Activated CD8-positive, alpha-beta memory T cell treated with anti-CD3 and anti-CD28 coated beads, Interleukin-2, amount 50 U/mL, for 48 hours (primary cell): ENCODE results near the gene STRA6.

Source experiments
- DNase-seq: peaks from one replicate; pipeline ENCODE4 v3.0.0-alpha.2; 2020

STRA6 gene

DNA sequence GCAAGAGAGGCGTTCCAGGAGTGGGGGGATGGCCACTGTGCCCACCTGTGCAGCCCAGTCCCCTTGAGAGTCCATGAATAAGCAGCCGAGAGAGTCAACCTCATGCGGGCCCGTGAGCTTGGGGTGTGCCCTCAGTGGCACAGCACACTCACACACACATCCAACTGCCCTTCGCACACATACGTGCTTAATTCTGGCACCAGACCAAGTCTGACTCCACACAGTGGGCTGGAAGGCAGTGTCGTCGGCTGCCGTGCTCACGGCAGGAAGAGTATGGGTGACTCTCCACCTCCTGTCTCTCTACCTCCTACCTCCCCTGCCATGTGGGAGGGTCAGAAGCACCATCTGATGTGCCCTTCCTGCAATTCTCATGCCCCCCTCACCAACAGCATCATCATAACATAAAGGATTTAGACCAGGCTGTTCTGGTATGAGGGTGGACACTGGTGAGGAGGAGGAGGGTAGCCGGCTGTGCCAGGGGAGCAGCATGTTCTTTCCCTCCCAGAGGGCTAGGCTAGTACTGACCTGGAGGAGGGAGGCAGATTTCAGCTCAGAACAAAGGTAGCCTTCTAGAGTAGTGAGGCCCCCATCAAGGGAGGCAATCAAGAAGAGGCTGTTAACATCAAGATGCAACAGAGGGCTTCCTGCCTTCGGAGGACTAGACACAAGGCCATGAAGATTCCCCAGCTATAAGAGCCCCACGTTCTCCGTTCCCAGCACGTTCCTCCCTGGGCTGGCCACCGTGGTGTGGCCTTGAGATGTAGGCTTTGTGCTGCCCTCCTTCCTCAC, 5.3 kb upstream of the STRA6 start:
- DNase-seq: no peak

DNA sequence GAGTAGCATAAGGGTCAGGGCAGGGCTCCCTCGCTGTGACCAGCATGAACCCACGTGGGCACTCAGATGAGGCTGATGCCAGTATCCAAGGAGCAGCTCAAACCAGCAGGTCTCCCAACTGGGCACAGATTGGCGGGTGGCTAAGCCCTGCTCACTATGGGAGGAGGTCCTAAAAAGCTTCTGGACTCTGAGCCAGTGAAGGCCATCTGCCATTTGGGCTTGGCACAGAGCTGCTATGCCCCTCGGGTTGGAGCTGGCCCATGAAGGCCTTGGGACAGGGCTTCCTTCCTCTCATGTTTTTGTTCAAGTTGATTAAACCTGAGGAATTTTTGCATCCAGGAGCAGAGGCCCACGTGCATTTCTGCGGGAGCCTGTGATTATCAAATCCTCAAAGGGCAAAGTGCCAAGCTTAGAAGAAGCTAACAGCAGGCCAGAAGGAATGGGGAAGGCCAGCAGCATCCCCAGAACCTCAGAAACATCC, 4.3 kb upstream of the STRA6 start:
- DNase-seq: no peak

DNA sequence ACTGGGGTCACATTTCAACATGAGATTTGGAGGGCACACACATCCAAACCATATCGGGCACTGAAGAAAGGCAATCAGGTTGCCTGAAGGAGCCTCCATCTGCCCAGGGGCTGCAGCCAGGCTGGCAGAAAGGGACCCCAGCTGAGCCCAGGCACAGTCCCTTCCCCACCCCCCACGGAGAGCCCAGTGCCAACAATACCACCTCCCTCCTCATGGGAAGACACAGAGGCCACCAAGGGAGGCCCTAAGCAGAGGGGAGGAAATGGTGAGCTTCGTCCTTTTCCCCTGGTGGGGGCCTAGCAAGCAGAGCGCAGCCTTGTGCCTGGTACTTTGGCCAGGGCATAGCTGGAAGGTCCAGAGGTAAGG, 3.0 kb upstream of the STRA6 start:
- no peak for DNase-seq

DNA sequence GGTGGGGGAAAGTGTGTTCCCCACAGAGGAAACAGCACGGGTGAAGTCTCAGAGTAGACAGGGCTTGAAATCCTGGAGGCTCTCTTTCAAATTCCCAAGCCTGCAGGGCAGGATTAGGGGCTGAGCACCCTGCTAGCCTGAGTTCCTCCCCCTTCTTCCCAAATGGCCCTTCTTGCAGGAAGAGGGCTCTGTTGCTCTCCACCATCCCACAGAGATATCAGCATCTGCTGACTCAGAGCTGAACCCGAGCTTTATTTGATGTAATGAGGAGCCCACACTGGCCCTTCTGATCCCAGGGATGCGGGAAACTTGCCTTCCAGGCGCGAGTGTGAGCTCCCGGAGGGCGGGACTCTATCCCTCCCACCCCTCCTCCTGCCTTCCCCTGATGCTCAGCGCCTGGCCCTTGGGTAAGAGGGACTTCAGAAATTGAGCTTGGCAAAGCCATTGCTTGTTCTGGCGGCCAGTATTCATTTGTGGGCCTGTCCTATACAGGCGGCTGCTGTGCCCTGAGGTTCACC, 1.4 kb upstream of the STRA6 start:
- DNase-seq: no peak

DNA sequence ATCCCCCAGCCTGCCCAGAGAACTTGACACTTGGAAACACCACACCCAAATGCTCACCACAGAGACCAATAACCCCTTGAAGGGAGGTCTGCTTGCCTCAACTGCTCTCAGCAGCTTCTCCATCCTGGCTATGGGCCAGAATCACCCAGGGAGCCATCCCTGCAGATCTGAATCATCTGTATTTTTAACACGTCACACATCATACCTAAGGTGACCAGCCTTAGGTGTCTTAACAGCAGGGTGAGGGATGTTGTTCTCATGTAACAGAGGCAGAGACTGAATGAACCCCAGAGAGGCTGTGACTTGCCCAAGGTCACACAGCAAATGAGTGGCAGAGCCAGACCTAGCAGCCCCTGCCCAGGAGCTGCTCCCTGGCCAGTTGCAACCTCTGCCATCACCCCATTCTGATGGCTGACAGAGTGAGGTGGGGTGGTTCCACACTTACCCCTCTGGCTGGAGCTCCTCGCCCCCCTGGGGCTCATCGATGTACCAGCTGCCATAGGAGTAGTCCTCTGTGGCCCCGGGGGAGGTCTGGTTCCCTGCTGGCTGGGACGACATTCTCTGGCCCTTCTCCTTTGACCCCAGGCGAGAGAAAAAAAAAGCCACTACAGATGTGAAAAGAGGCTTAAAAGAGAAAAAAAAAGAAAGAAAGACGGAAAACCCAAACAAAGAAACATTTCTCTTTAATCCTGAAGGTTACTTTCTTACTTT, 722 bp downstream of the STRA6 start:
- no peak for DNase-seq

DNA sequence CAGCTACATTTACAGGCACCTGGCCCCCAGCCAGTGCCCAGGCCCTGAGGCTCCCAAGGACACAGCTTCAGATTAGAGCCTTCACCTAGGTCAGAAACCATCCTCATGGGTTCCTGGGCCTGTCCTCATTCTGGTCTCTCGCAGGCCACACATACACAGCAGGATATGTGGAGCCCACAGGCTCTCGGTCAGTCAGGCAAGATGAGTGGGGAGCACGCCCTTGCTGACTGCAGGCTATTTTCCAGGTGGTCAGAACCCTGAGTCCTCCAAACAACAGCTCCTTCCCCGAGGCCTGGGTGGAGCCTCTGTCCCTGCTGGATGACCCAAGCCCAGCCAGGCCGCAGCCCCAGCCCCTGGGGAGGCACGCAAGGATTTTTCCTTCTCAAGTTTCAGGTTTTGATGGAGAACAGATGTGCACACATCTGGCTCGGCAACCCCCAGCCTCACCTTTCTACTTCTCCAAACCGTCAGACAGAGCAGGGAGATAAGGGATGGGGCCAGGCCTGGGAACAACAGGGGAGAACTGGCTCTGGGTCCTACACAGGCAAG, 1.6 kb downstream of the STRA6 start:
- no peak for DNase-seq

DNA sequence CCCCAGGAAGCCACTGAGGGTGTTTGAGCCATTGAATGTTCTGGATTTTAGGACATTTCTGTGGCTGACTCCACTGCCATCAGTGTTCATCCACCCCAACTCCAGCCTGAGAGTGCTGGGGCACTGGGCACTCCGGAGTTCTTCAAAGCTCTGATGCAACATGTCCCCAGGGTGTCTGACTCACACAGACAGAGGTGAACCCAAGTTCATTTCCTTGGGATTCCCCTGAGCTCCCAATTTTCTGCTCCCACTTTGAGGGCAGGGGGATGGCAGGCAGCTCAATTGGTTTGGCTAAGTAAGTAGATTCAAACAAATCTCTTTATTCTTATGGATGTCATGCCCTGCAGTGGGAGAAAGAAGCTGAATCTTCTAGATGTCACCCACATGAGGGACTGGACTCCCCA, 2.2 kb downstream of the STRA6 start:
- DNase-seq: no peak

DNA sequence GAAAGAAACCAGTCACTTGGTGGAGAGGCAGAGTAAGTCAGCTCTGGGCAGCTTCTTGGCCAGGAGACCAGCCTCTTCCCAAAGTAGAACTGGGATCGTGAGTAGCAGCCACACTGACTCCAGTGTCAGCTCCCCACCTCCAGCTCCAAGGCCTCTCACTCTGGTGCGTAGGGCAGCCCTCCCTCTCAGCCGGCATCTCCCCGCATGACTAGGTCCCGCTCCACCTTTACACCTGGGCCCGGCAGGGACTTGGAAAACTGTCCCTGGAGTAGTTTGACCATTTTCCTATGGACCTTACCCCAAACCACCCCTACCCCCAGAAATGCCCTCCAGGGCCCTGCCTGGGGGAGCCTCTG, 3.3 kb downstream of the STRA6 start:
- DNase-seq: no peak

DNA sequence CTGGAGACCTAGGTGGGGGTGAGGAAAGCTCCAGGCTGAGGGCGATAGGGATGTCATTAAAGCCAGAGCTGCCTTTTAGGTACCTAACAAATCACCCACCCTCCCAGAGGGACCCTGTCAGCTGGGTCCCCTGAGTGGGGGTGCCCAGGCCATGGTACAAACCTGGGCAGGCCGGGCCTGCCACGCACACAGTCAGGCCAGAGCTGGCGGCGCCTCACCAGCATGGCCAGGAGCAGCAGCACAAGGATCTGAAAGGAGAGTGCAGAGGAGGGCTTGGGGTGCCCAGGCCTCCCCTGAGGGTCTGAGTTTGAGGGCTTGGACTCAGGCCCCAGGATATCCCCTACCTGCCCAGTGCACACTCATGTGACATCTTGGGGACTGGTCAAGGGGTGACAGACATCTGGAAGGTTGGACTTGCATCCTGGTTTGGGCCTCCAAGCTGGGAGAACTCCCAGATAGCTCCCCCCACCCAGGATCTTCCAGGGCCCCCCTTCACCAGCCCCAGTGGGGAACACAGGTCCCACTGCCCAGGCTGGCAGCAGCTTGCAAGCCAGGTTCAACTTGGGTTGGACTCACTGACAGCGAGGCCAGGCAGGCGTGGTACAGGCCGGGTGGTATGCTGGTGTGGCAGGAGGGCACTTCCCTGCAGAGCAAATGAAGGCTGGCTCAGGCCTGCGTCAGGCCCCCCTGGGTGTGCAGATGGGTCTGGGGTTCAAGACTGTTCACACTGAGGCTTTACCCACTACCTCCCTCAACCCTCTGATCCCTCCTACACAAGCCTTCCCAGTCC, 5.2 kb downstream of the STRA6 start:
- no peak for DNase-seq

DNA sequence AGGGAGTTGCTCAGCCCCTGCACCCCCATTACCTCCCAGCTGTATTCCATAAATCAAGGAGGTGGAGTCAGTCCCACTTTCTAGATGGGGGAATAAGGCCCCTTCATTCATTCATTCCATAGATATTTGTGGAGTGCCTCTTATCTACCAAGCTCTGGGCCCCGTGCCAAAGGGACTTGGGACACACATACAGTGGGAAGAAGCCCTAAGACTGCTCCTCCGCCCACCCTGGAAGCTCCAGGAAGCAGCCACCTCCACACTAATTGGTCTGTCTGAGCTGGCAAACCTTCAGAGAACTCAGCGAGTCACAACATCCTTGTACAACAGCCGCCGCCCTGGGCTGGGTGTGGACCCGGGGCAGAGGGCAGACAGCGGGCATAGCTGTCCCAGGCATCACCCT, 6.4 kb downstream of the STRA6 start:
- DNase-seq: no peak

DNA sequence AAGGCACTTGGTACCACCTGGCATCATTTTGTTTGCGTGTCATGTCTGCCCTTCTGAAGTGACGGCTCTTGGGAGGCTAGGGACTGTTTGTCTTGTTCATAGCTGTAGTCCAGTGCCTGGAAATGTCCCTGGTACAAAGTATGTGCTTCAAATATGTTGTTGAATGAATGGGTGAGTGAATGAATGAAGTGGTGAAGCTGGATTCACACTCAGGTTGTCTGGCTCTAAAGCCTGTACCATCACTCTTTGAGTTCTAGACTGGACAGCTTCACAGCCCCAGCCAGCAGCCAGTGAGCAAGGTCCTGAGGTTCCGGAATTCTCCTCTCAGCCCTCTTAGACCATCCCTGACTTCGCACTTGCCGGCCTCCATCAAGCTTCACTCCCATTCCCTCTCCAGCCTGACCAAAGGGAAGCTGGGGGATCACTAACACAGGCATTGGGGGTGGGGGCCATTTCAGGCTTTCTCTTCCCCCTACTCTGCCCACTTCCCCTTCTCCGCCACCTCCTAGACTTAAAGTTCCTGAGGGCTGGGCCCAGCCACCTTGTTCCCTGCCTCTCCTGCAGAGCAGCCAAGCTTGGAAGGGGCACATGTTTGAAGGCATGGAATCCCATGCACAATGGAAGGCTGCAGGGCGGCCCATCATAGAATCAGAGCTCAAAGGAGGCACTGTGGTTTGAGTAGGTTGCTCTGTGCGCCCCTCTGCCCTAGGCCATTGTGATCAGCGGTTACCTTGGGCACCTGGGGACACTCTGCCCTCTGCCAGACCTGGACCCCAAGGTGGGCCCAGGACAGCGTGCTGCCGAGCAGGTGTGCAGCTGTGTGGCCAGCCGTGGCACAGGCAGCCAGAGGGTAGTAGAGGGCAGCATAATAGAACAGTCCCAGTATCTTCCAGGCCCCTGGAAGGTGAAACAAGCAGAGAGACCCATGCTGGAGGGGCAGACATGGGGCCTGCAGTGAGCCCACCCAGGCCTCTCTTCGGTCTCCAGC, 7.7 kb downstream of the STRA6 start:
- no peak for DNase-seq

DNA sequence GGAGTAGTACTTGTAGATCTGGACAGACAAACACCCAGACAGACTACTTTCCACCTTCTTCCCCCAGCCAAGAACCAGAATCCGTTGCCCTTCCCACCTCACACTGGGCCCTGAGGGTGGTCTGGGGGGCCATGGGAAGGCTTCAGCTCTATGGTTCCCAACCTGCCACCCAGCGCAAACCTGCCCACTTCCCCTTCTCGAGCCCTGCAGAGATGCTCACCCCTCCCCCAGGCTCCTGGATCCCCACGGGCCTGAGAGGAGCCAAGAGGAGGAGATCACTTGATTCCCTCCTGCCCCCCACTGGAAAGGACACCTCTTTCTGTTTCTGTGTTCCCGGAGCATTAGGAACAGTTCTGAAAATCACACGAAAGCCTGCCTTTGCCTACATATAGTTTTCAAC, 8.7 kb downstream of the STRA6 start:
- no peak for DNase-seq

DNA sequence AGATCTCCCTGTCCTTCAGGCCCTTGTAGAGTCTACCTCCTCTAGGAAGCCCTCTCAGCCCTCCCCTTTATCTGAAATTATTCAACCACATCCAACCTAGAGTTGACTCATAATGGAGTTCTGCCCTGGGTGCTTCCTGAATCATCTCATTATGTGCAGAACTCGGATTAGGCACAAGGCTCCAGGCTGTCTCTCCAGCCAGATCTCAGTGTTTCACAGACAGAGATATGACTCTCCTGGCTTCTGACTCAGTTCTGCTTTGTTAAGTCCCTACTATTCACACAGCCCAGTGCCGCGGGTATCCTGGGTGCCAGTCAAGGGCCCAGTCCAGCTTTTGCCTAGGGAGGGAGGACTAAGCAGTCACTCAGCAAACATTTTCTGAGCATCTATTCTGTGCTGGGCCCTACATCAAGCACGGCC, 9.3 kb downstream of the STRA6 start:
- no peak for DNase-seq

DNA sequence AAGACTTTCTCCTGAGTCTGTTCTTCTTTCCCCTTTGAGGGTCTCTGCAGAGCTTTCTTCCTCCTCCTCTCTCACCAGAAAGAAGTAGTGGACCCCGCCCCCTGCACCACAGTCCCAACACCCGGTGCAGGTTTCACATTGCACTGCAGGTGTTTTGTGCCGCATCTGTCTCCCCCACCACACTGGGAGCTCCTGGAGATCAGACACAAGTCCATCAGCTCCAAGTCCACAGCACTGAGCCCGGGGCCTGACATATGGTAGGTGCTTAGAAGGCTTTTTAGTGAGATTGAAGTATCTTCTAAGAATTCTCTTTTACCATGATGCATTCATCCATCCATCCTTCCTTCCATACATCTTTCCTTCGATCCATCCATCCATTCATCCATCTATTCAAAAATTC, 9.8 kb downstream of the STRA6 start:
- DNase-seq: no peak

DNA sequence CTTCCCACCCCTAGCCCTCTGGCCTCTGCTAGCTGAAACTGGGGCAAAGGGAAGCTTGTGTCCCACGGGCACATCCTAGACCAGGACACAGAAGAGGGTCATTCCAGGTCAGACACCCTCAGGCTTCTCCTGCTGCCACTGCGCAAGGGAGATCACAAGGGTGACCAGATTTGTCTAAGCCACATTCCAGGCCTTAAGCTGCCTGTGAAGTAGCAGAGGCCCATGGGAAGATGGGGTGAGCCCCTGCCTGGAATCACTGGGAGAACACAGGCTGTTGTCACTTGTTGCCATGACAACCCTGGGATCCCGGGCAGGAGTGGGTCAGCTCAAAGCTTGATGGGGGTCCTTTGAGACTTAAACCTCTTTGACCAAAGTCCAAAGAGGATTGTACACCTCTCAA, 10.8 kb downstream of the STRA6 start:
- no peak for DNase-seq

DNA sequence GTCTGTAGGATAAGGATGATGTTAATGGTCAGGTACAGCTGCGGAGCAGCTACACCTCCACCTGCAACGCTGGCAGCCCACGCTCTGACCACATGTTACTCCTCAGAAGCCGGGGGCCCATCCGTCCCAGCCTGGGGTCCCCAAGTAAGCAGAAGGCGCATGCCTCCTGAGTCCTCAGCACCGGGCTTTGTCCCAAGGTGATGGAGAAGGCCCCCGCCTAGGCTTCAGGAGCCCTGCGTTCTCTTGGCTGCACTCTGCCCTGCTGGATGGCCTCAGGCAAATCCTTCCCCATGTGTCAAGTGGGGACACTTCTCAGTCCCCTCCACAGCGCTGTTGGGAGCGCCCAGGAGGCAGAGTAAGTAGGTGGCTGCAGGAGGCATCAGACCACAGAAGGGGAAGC, 14.4 kb downstream of the STRA6 start:
- DNase-seq: no peak

DNA sequence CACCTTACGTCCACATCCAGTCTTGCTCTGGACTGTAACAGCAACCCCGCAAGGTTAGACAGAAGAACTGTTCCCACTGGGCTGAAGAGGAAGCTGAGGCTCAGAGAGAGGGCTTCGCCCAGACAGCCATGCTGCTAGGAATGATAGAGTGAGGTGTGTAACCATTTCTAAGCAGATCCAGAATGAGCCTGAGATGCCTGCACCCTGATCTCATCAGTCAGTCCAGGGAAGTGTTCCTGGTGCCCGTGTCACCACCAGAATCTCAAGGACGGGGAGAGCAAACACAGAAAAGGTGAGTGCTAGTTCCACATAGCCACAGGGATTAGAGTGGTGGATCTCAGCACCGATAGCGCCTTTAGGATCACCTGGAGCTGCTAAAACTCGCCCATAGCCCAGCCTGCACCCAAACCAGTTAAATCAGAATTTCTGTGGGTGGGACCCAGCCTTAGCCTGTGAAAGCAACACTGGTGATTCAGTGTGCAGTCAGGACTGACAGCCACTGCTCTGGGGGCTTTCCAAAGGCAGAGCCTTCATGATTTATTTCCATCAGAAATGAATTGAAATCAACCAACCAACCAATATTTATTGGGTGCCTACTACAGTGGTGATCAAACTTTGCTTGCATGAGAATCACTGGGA, 16.8 kb downstream of the STRA6 start:
- no peak for DNase-seq

DNA sequence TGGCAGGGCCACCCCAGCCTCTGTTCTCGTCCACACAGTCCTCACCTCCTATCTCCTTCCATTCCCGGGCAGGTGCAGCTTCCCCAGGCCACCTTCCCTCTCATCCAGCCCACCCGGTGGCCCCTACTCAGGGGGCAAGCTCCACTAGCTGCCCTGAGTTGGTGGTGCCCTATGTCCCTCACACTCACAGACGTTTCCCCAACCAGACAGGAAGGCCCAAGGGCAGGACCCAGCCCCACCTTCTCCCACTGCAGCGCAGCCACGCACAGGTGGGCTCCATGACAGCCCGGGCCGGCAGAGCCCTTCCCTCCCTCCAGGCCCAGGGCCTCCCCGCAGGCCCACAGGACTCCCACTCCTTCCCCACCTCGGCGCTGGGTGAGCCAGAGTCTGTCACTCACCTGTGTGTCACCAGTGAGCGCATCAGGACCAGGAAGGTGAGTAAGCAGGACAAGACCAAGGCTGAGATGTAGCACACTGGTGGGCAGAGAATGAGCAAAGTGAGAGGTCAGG, 17.9 kb downstream of the STRA6 start:
- DNase-seq: peak; percentile 61

DNA sequence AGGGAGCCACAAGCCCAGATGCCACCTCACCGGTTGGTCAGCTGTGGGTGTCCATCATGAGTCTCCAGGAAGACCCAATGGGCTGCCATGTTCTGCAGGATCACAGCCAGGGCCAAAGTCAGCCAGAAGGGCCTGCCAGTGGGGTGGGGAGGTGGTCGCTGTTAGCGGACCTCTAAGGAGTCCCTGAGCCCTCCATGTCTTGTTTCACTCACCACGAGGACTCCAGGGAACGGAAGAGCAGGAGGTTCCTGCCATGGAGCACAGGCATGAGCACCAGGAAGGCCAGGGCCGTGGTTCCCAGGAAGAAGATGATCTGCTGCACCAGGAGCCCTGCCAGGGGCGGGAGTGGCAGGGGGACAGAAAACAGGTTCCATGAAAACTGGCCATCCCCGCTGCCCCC, 20.5 kb downstream of the STRA6 start:
- DNase-seq: no peak

DNA sequence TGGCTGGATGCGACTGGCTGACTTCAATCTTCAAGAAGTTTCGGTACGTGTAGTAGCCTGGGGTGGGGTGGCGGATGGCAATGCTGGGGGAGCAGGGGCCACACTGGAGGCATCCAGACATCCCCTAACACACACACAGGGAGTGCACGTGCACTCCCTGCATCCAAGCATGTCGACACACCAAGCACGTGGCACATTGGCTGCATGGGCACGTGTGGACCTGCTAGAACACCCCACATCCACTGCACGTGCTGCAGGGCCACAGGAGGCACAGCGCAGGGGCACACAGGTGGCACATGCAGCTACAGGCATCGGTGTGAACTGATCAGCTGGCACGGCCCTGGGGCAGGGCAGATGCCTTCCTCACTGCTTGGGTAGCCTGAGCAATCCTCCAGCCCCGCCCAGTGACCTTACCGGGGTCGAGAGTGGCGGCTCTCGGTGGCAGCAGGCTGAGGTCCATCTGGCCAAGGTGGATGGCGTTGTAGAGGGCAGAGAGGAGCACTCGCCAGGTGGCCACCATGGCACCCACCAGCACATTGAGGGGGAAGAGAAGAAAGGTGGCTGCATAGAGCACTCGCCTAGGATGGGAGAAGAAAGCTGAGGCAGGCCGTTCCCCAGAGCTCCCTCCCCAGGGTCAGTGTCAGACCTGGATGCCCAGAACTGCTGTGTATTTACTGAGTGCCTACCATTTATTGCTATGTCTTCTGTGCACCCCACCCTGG, 21.5 kb downstream of the STRA6 start:
- DNase-seq: no peak
